Small intestine (tissue), 7 donors: ENCODE results near the gene EPHA7. TPM values are rescaled to one million over a fixed set of nuclear protein-coding genes. Genes with fewer than 3 reads are reported as not detected.

Experiments used
- DNase-seq, 2 donors: peaks; one replicate each; pipeline versions ENCODE4 v3.0.0 to v3.0.0-alpha.2; 2013
- FAIRE-seq: peaks from 2 replicates; lab custom pipeline; 2012; peaks lifted over from hg19 to GRCh38; lab: Jason Lieb, UNC
- H3K27ac ChIP-seq, 3 donors: one replicate each; pipeline ENCODE4 v1.5.1; 2013; ENCODE audit warnings: low read length in 2 of 3, mild to moderate bottlenecking in 2 of 3, control low read depth in 1 of 3, inconsistent platforms in 1 of 3, low read depth in 1 of 3, moderate library complexity in 1 of 3
- H3K27me3 ChIP-seq, 3 donors: one replicate each; pipeline ENCODE4 v1.6.1; 2013; ENCODE audit warnings: low read length in 3 of 3, inconsistent platforms in 1 of 3; ENCODE audit not compliant: control insufficient read depth in 3 of 3, insufficient read depth in 3 of 3
- H3K36me3 ChIP-seq, 3 donors: one replicate each; pipeline ENCODE4 v1.6.1; 2013; ENCODE audit warnings: low read length in 3 of 3, inconsistent platforms in 1 of 3, low read depth in 1 of 3, mild to moderate bottlenecking in 1 of 3, moderate library complexity in 1 of 3; ENCODE audit not compliant: control insufficient read depth in 3 of 3, insufficient read depth in 2 of 3
- H3K4me1 ChIP-seq, 3 donors: one replicate each; pipeline ENCODE4 v1.6.1; 2013; ENCODE audit warnings: low read length in 2 of 3, inconsistent platforms in 1 of 3, low read depth in 1 of 3, mild to moderate bottlenecking in 1 of 3, moderate library complexity in 1 of 3; ENCODE audit not compliant: control insufficient read depth in 3 of 3, insufficient read depth in 2 of 3
- H3K4me3 ChIP-seq, 3 donors: one replicate each; pipeline ENCODE4 v1.5.1; 2013; ENCODE audit warnings: low read length in 3 of 3, control low read depth in 1 of 3, inconsistent platforms in 1 of 3, low read depth in 1 of 3, mild to moderate bottlenecking in 1 of 3, moderate library complexity in 1 of 3
- H3K9me3 ChIP-seq, 2 donors: one replicate each; pipeline ENCODE4 v1.6.1; 2013; ENCODE audit warnings: low read depth in 1 of 2, low read length in 1 of 2; ENCODE audit not compliant: control insufficient read depth in 2 of 2, insufficient read depth in 1 of 2
- WGBS, 3 donors: extraction: QIAGEN DNeasy Blood & Tissue Kit; methylation state at CpG; one replicate each; pipeline ENCODE4 v1.1.7; 2013; 5-methylcytosine and 5-hydroxymethylcytosine counted together
- polyA plus RNA-seq, 4 donors: library from polyadenylated mRNA; stranded (reverse) in 3 of 4; unstranded in 1 of 4; fragments of 200-250 nt in 3 of 4; fragments of 120-200 nt in 1 of 4; gene quantifications; one replicate each; pipeline versions ENCODE4 v1.2.1 to v1.2.3, GENCODE V29; 2013
- donor health status: healthy with polysubstance abuse.
- donor health status: control.
- donor health status: control.
- donor health status: Bipolar disorder and iron deficiency.
- donor health status: healthy.

EPHA7 gene
- polyA plus RNA-seq, 4 donors = 0.27 to 3.0 (median 1.1) TPM; not detected in 1

DNA sequence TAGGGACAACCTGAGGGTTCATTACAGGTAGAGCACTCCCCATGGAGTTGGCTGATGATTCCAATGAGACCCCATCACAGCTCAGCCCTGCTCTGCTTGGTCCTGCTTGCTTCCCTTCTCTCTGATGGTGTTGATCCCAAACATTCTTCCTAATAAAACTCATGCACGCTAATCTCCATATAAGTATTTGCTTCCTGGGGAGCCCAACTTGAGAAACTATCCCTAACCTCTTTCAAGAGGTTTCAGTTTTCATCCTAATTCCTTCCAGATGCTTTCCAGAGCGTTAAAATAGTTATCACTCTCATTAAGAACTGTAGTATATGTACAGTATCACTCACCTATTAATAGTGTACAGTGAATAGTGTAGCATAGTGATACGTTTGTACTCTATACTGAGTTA is 68.1 kb downstream of the EPHA7 start:
- WGBS, 3 donors = 74 to 82% (median 79%) methylated on average over 3 of the region's 3 CpGs
- Histone ChIP-seq H3K36me3 (no peaks in the 10 kb centered on the region), H3K4me3 (no peak overlapping the region), H3K27me3 (no peaks in the 10 kb centered on the region), H3K27ac (no peak overlapping the region), H3K9me3 (no peaks in the 10 kb centered on the region), H3K4me1 (no peaks in the 10 kb centered on the region)
- DNase-seq (no peak), FAIRE-seq (no peak)

DNA sequence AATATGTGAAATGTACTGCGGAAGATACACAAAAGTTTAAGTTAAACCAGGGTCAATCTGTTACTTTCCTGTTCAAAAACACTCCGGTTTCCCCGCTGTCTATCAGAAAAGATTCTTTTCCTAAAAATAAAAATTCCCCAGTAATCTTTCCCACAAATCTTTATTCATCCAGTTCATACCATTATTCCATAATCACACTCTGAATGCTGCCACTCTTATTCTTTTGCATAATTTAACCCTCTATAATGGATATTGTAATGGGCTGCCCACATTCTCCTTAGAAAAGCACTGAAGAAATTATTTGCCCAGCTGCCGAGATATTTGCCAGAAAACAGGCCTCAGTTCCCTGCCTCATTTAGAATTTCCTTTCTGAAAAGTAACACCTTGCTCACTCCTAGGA is 68.6 kb downstream of the EPHA7 start:
- no peak overlapping the region for H3K4me3 ChIP-seq
- H3K9me3 ChIP-seq = no peaks in the 10 kb centered on the region
- no peaks in the 10 kb centered on the region for H3K36me3 ChIP-seq
- no peak overlapping the region for H3K27ac ChIP-seq
- H3K4me1 ChIP-seq = no peaks in the 10 kb centered on the region
- FAIRE-seq (no peak), DNase-seq (no peak)
- H3K27me3 ChIP-seq = no peaks in the 10 kb centered on the region
- 89 to 94% (median 93%) methylated on average over 4 of the region's 4 CpGs for WGBS, 3 donors

DNA sequence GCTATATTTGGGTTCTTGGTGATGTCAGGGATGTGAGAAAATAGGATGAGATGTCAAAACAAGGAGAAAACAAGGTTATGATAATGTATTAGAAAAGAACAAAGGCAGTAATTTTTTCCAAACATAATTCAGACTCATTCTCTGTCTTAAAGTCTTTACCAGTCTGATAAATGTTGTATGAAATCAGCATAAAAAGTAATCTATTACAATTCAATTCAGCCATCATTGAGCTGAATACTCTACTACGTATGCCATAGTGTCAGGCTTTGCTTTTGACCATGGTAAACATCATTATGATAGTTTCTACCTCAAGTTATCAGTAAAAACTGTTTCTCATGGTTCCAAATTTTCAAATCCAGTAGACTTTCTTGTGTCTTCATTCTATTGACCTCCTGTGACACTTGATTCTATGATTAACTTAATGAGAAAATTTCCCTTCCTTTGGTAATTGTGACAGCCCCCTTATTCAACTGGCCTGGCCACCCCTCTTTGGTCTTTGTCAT is 75.0 kb downstream of the EPHA7 start:
- Histone ChIP-seq H3K27me3 (no peaks in the 10 kb centered on the region), H3K9me3 (no peaks in the 10 kb centered on the region), H3K4me1 (no peaks in the 10 kb centered on the region), H3K27ac (no peak overlapping the region), H3K4me3 (no peak overlapping the region), H3K36me3 (no peaks in the 10 kb centered on the region)
- DNase-seq (no peak), FAIRE-seq (no peak)
- WGBS, 3 donors = 60 to 79% (median 74%) methylated on average over 1 of the region's 1 CpG

DNA sequence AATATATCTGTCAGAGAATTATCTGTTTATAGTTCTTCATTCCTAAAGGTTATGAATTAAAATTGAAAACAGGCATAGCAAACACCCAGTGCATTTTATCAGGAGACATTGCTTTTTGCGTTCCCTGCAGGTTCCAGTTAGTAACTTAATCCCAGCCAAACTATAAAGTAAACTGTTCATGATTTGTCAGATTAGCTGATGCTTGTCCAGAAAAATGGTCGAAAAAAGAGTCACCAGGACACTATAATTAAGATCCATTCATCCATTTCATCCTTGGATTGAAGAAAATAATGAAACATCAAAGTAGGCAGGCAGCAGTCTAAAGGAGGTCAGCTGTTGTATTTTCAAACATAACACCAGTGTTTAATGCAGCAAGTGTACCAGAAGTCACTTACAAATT is 75.9 kb downstream of the EPHA7 start:
- no peaks in the 10 kb centered on the region for H3K36me3 ChIP-seq
- H3K9me3 ChIP-seq = no peaks in the 10 kb centered on the region
- H3K4me1 ChIP-seq = no peaks in the 10 kb centered on the region
- DNase-seq (no peak), FAIRE-seq (no peak)
- H3K27me3 ChIP-seq = no peaks in the 10 kb centered on the region
- 53 to 58% (median 54%) methylated on average over 2 of the region's 2 CpGs for WGBS, 3 donors
- H3K27ac ChIP-seq = no peak overlapping the region
- H3K4me3 ChIP-seq = no peak overlapping the region

DNA sequence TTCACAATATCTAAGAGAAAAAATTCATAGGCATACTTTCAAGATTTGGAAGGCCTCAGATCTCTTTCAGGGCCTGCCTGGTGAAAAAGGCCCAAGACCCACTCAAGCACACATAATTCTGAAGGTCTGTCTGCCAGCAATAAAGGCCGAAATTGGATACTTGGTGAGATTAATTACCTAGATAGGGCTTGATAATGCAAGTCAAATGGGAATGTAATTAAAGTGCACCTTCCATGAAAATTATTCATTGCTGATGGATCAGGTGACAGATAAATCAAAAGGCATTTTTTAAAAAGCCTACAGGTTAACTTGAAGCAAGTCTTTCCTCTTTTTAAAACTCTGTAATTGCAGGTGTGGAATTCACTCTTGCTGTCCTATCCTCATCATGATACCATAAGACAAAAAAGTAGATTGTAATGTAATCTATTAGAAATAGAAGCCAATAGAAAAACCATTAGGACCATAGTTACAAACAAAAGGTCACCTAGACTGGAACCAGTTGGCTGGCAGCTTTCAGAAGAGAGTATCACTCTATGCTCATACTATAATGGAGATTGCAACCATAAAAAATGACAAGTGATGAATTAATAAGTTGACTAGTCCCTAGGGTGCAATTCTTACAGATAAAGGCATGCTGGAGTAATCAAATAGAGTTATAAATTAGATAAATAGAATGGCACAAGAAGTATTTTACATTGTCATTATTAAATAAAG is 77.3 kb downstream of the EPHA7 start:
- DNase-seq = peak in 1 of 2 donors; percentile 0
- Histone ChIP-seq H3K36me3 (no peaks in the 10 kb centered on the region), H3K9me3 (no peaks in the 10 kb centered on the region), H3K4me3 (no peak overlapping the region), H3K4me1 (no peaks in the 10 kb centered on the region), H3K27ac (no peak overlapping the region), H3K27me3 (no peaks in the 10 kb centered on the region)
- 39 to 78% (median 52%) methylated on average over 1 of the region's 1 CpG for WGBS, 3 donors
- no peak for FAIRE-seq

DNA sequence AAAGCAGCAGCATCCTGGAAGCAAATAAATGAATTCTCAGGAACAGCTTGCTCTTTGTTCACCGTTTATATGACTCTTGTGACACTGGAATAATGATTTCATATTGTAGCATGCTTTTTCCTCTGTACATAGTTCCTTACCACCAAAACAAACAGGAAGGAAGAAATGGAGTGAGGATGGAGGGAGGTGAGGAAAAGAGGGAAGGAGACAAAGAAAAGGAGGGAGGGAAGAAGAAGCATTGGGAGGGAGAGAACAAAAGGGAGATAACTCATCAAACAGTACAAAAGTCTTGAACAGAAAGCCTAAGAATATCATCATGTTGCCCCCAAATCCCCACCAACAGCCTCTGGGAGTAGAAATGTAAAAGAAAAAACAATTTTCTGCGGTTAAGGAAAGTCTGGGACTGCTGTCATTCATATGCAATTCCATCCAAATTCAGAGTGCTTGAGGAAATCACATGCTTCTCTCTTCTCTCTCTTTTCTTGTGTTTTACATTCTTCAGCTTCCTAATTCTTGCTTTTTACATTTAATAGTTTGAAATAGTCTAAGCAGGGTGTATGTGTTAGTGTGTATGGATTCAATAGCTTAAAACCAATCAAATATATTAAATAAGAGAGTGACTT is 81.5 kb downstream of the EPHA7 start:
- FAIRE-seq (no peak), DNase-seq (no peak)
- no peaks in the 10 kb centered on the region for H3K9me3 ChIP-seq
- H3K27ac ChIP-seq = no peak overlapping the region
- WGBS, 3 donors = 46 to 65% (median 49%) methylated on average over 2 of the region's 2 CpGs
- no peaks in the 10 kb centered on the region for H3K27me3 ChIP-seq
- H3K4me1 ChIP-seq = no peaks in the 10 kb centered on the region
- H3K4me3 ChIP-seq = no peak overlapping the region
- no peaks in the 10 kb centered on the region for H3K36me3 ChIP-seq

DNA sequence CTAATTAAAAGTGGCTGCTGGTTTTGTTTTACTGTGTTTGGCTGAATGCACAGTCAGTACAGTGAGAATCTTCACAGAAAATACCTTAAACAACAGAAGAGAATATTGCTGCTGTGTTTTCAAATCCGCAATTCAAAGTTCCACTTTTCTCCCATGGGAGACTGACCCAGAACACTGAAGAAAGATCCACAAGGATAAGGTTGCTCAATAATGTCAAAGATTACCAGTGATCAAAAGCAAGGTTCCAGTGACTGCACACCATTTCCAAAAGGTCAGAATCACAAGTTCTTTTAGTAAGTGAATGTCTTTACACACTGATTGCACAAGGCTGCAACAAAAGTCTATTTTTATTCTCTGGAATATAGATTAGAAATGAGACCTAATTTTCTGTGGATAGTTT is 82.3 kb downstream of the EPHA7 start:
- Histone ChIP-seq H3K36me3 (no peaks in the 10 kb centered on the region), H3K27me3 (no peaks in the 10 kb centered on the region), H3K4me1 (no peaks in the 10 kb centered on the region), H3K9me3 (no peaks in the 10 kb centered on the region), H3K27ac (no peak overlapping the region), H3K4me3 (no peak overlapping the region)
- no peak for DNase-seq
- no peak for FAIRE-seq
- WGBS, 3 donors = 90 to 97% (median 94%) methylated on average over 1 of the region's 1 CpG

DNA sequence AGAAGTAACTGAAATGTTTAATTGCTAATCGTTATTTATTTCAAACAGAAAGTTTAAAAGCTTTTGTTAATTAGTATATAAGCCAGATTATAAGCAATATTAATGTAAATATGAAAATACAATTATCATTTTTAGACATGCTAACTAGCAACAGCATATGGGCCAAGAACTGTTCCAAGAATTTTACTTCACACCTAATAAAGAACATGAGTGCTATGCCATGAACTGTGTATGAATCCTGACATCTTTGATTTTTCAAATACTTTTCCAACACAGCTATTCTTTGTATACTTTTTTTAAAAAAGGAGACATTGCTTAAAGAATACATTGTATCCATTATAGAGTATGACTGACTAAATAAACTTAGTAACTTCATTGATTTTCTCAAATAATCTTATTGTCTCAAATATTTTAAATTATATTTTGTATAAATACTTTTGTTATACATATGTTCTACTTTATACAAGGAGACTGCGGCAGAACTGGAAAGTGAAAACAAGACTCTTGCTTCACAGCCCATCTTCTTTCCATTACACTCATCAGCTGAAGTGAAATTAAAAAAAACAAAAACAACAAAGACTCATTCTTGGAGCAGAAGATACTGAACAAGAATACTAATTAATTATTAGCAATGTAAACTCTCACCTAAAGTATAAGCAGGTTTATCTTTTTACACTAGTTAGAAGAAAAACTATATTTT is 89.9 kb downstream of the EPHA7 start:
- no peak overlapping the region for H3K27ac ChIP-seq
- no peaks in the 10 kb centered on the region for H3K9me3 ChIP-seq
- no peak overlapping the region for H3K4me3 ChIP-seq
- 69 to 83% (median 79%) methylated on average over 2 of the region's 2 CpGs for WGBS, 3 donors
- no peaks in the 10 kb centered on the region for H3K4me1 ChIP-seq
- peak; percentile 55 for FAIRE-seq
- no peaks in the 10 kb centered on the region for H3K27me3 ChIP-seq
- no peaks in the 10 kb centered on the region for H3K36me3 ChIP-seq
- no peak for DNase-seq
